Endodermal cell (in vitro differentiated cells): Measurements from ENCODE around the gene PFDN6. TPM values are rescaled to one million over a fixed set of nuclear protein-coding genes. Genes with fewer than 3 reads are reported as not detected.

Experiments
- DNase-seq: peaks from one replicate; pipeline ENCODE4 v3.0.0-alpha.2; 2017
- H3K27ac ChIP-seq: 2 replicates; pipeline ENCODE4 v1.5.1; 2013; ENCODE audit warnings: mild to moderate bottlenecking, low read depth, low read length, moderate library complexity
- H3K27me3 ChIP-seq: 2 replicates; pipeline ENCODE4 v1.6.1; 2013; ENCODE audit warnings: mild to moderate bottlenecking, low read length, moderate library complexity; ENCODE audit not compliant: insufficient read depth, control insufficient read depth, poor library complexity, severe bottlenecking
- H3K36me3 ChIP-seq: 2 replicates; pipeline ENCODE4 v1.7.0; 2013; ENCODE audit warnings: mild to moderate bottlenecking, low read length, moderate library complexity; ENCODE audit not compliant: control insufficient read depth, insufficient read depth
- H3K4me1 ChIP-seq: one replicate; pipeline ENCODE4 v1.7.0; 2013; ENCODE audit warnings: low read length; ENCODE audit not compliant: control insufficient read depth, insufficient read depth
- H3K4me3 ChIP-seq: 2 replicates; pipeline ENCODE4 v1.5.1; 2013; ENCODE audit warnings: mild to moderate bottlenecking, low read length, moderate library complexity
- H3K9ac ChIP-seq: 2 replicates; pipeline ENCODE4 v1.6.1; 2013; ENCODE audit warnings: mild to moderate bottlenecking, low read length, moderate library complexity; ENCODE audit not compliant: poor library complexity, severe bottlenecking; ENCODE audit errors: extremely low read depth
- H3K9me3 ChIP-seq: 2 replicates; pipeline ENCODE4 v1.6.1; 2013; ENCODE audit warnings: mild to moderate bottlenecking, low read length, moderate library complexity; ENCODE audit not compliant: control insufficient read depth
- H3K27ac Mint-ChIP-seq: 2 replicates; pipeline ENCODE4 v1.8.0; 2020; ENCODE audit warnings: mixed read lengths
- H3K27me3 Mint-ChIP-seq: 2 replicates; pipeline ENCODE4 v1.8.0; 2021; ENCODE audit warnings: mild to moderate bottlenecking, mixed read lengths; ENCODE audit not compliant: insufficient read depth
- H3K36me3 Mint-ChIP-seq: 2 replicates; pipeline ENCODE4 v1.8.0; 2020; ENCODE audit warnings: low read depth, mixed read lengths
- H3K4me1 Mint-ChIP-seq: 2 replicates; pipeline ENCODE4 v1.8.0; 2020; ENCODE audit warnings: mixed read lengths
- H3K4me3 Mint-ChIP-seq: 2 replicates; pipeline ENCODE4 v1.8.0; 2020; ENCODE audit warnings: mild to moderate bottlenecking, moderate library complexity, mixed read lengths
- H3K9me3 Mint-ChIP-seq: 2 replicates; pipeline ENCODE4 v1.8.0; 2020; ENCODE audit warnings: mild to moderate bottlenecking, mixed read lengths
- CTCF ChIP-seq: fragments of 200-600 bp; sonication (generic); conservative IDR thresholded peaks from 2 replicates; pipeline ENCODE4 v1.5.0; 2021; ENCODE audit warnings: antibody characterized with exemption, mild to moderate bottlenecking
- WGBS, 2 experiments: methylation state at CpG; one replicate each; pipeline versions ENCODE4 v1.1.5 to v1.1.7; 2013; ENCODE audit warnings: missing lambda C conversion rate in 2 of 2, mixed read lengths in 1 of 2; ENCODE audit not compliant: insufficient coverage in 1 of 2, insufficient read length in 1 of 2; 5-methylcytosine and 5-hydroxymethylcytosine counted together
- total RNA-seq, 2 donors: library from RNA; stranded (reverse); fragmentation: NEBNext Ultra II Directional in 1 of 2; extraction: Animal tissue kit (Norgen Biotek cat#: 25700) in 1 of 2; gene quantifications; 2 replicates in 1 of 2; 3 replicates in 1 of 2; pipeline ENCODE4 v1.2.1, GENCODE V29; 2021

The PFDN6 gene
- total RNA-seq, 2 donors from 2014 or later, result 69.9 to 86.4 TPM

- Mint-ChIP-seq H3K27ac (no peak overlapping the region), H3K4me3 (peak overlapping the region; percentile 83), H3K4me1 (peaks cover 13% of the 10 kb centered on the region), H3K27me3 (no peaks in the 10 kb centered on the region), H3K9me3 (no peaks in the 10 kb centered on the region), H3K36me3 (peaks cover 41% of the 10 kb centered on the region)
- no peak for TF ChIP-seq CTCF
- H3K9ac ChIP-seq, result no peak overlapping the region
- no peaks in the 10 kb centered on the region for H3K4me1 ChIP-seq
- no peaks in the 10 kb centered on the region for H3K27me3 ChIP-seq
- DNase-seq, result no peak
- no peak overlapping the region for H3K27ac ChIP-seq
- H3K36me3 ChIP-seq, result peaks cover 47% of the 10 kb centered on the region
- 93% methylated on average over 16 to 22 of the region's 22 CpGs for WGBS, 2 experiments
- no peaks in the 10 kb centered on the region for H3K9me3 ChIP-seq
- no peak overlapping the region for H3K4me3 ChIP-seq
These were observed 2.2 kb upstream of the PFDN6 start for GRCh38 chr6:33286946-33287914.

GRCh38 chr6:33288141-33288920 lies 1.1 kb upstream of the PFDN6 start:
- Mint-ChIP-seq H3K4me1 (peaks cover 13% of the 10 kb centered on the region), H3K27me3 (no peaks in the 10 kb centered on the region), H3K27ac (peak overlapping the region; percentile 89), H3K36me3 (peaks cover 46% of the 10 kb centered on the region), H3K9me3 (no peaks in the 10 kb centered on the region), H3K4me3 (peak overlapping the region; percentile 83)
- Histone ChIP-seq H3K27me3 (no peaks in the 10 kb centered on the region), H3K9ac (peak overlapping the region; percentile 70), H3K4me3 (peak overlapping the region; percentile 97), H3K27ac (no peak overlapping the region), H3K9me3 (no peaks in the 10 kb centered on the region), H3K4me1 (no peaks in the 10 kb centered on the region), H3K36me3 (peaks cover 48% of the 10 kb centered on the region)
- WGBS, 2 experiments, result 14 to 17% methylated on average over 16 to 19 of the region's 21 CpGs
- DNase-seq, result no peak
- TF ChIP-seq CTCF, result no peak

DNA sequence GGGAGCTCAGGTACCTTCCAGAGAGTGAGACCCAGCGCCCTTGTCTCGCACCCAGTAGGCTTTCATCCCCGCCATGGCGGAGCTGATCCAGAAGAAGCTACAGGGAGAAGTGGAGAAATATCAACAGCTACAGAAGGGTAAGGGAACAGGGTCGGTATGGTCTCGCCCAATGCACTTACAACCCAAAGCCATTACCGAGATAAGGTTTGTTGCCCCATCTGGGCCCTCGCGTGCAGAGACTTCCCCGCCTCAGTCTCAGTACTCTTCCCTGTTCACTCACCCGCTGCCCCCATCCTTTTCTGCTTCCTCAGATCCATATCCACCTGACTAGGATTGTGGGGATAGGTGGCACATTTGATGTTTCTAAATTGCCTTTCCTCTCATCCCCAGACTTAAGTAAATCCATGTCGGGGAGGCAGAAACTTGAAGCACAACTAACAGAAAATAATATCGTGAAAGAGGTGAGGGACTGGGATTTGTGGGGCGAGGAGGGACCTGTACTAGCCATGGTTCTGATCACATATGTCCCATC lies 449 bp downstream of the PFDN6 start:
- no peak for TF ChIP-seq CTCF
- Histone ChIP-seq H3K9ac (peak overlapping the region; percentile 70), H3K4me1 (no peaks in the 10 kb centered on the region), H3K4me3 (peak overlapping the region; percentile 97), H3K36me3 (peaks cover 46% of the 10 kb centered on the region), H3K27me3 (no peaks in the 10 kb centered on the region), H3K27ac (no peak overlapping the region), H3K9me3 (no peaks in the 10 kb centered on the region)
- no peak for DNase-seq
- peaks cover 45% of the 10 kb centered on the region for H3K36me3 Mint-ChIP-seq
- H3K9me3 Mint-ChIP-seq, result no peaks in the 10 kb centered on the region
- H3K27me3 Mint-ChIP-seq, result no peaks in the 10 kb centered on the region
- peak overlapping the region; percentile 83 for H3K4me3 Mint-ChIP-seq
- 4 to 5% methylated on average over 8 to 14 of the region's 14 CpGs for WGBS, 2 experiments
- peaks cover 13% of the 10 kb centered on the region for H3K4me1 Mint-ChIP-seq
- H3K27ac Mint-ChIP-seq, result peak overlapping the region; percentile 89
